ENCODE data around the gene EDNRA. TPM values are rescaled to one million over a fixed set of nuclear protein-coding genes. Genes with fewer than 3 reads are reported as not detected.

Gene EDNRA
- total RNA-seq, 1 donor from 2014 or later = 9.7 TPM

DNA sequence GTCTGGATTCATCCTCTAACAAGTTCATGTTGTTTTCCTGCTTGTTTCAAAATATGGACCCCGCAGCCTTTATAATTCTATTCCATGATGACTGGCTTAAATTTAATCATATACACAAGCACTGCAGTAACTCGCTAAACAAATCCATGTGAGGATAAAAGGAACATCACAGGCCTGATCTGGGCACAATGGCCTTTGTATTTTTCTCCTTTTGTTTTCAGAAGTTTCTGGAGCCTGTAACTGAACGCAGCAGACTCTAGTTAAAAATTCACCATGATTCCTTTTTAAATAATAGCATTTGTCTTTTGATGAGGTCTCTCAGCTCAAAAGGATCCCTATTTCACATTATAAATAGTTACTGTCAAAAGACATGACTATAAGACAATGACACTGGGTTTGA is 106.1 kb downstream of the EDNRA start:
- DNase-seq (ENCODE audit: low spot score) = no peak

DNA sequence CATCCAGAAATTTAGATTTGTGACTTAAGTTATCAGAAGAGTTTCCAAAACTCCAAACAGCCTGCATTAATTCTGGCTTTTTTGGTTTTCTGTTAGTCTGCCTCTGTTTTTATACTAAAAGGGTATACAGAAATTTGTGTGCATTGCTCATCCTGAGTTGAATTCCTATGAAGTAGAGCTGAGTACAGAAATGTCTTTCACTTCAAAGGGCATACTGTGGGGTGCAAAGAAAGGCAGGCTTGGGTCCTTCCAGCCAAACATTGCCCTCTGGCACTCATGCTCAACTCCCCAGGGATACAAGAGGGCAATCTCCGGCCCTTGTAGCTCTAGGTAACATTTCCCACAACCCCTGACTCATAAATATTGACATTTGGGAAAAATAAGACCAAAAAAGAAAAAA is 108.7 kb downstream of the EDNRA start:
- no peak for DNase-seq (ENCODE audit: low spot score)

DNA sequence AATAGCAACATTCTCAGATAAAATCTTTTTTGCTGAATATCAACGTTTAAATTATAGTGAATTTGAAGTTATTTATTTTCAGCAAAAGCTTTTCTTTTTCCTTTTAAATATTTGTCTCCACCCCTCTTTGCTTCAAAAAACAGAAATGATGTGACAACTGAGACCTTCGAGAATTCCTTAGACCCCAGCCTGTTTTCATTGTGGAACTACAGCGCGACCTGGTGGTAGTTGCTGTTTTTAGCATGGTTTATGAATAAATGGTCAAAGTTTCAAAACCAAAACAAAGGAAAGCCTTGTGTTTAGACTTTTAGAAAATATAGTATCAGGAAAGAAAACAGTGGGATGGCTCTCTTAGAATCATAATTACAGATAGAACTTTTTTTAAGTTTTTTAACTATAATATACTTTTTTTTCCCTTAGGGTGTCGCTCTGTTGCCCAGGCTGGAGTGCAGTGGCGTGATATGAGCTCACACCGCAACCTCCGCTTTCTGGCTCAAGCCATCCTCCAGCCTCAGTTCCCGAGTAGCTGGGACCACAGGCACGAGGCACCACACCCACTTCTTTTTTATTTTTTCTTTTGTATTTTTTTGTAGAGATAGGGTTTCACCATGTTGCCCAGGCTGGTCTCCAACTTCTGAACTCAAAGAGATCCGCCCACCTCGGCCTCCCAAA is 109.5 kb downstream of the EDNRA start:
- DNase-seq (ENCODE audit: low spot score) = peak; percentile 53

DNA sequence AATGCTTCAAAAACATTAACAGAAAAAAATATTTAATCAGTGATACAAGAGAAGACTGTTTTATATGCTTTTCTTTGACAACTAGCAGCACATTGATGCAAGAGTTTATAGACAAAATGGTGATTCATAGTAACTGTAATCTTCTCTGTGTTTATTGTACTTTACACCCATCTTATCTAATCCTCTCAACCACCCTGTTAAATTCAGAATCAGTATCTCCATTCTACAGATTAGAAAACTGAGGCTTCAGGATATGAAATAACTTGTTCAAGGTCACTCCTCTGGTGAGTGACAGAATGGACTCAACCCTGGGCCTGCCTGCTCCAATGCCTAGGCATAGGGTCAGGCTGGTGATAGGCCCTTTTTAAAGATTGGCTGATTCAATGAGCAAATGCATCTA is 110.2 kb downstream of the EDNRA start:
- DNase-seq (ENCODE audit: low spot score) = no peak

DNA sequence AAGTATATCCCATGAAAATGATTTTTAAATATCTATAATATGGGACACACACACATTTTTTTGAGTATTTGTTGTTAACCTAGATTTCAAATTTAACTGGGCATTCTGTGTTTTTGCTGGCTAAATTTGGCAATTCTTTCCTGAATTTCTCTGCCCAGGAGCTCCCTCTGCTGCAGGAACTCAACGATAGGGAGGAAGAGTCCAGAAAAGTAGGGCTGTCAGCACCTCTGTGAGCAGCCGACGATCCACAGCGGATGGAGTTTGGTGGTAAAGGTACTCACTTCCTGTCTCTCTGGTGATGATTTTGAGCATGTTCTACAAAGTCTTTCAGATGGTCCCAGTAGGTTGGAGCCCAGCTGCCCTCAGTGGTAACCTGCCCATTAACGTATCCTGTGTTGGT is 113.2 kb downstream of the EDNRA start:
- DNase-seq (ENCODE audit: low spot score) = no peak

Other genes starting within 250 kb of the EDNRA start
- 45.5 TPM for gene TMEM184C, start 136.3 kb downstream of the EDNRA start, total RNA-seq
- gene PRMT9, start 203.1 kb downstream of the EDNRA start, total RNA-seq = 7.8 TPM